ENCODE measurements around the gene SEMA4D.
A peak's percentile ranks its signal among the peaks of the same experiment; 100 is the strongest.

The SEMA4D gene

GRCh38 chr9:89436963-89437625, 60.8 kb downstream of the SEMA4D start:
- no peak for TF ChIP-seq CTCF (IDR thresholded peaks at IDR 0.05; ENCODE audit: low read depth, low read length, missing control alignments)
- H3K4me3 ChIP-seq (replicated peaks; ENCODE audit: low read depth, low read length): no peak overlapping the region
- no peak for DNase-seq (ENCODE audit: extremely low read depth, low read depth)

DNA sequence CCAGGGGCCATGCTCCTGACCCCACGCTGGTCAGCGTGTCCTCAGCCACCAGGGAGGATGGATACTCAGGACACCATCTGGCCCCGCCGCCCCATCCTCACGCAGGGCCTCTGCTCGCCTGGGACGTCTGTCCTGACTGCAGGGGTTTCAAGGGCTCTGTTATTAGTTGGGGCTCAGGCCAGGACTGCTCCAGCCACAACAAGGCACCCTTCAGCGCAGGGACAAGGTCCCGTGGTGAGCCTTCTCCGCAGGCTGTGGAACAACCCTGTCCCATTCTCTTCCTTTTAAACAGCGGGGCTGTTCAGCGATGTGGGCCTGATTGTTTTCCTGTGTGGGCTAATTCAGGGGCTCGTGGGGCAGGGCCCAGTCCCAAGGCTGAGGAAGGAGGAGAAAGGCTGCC, 61.6 kb downstream of the SEMA4D start:
- no peak for TF ChIP-seq CTCF (IDR thresholded peaks at IDR 0.05; ENCODE audit: low read depth, low read length, missing control alignments)
- no peak overlapping the region for H3K4me3 ChIP-seq (replicated peaks; ENCODE audit: low read depth, low read length)
- DNase-seq (ENCODE audit: extremely low read depth, low read depth): no peak

GRCh38 chr9:89435071-89435823, 62.7 kb downstream of the SEMA4D start:
- no peak for DNase-seq (ENCODE audit: extremely low read depth, low read depth)
- no peak for TF ChIP-seq CTCF (IDR thresholded peaks at IDR 0.05; ENCODE audit: low read depth, low read length, missing control alignments)
- no peak overlapping the region for H3K4me3 ChIP-seq (replicated peaks; ENCODE audit: low read depth, low read length)

DNA sequence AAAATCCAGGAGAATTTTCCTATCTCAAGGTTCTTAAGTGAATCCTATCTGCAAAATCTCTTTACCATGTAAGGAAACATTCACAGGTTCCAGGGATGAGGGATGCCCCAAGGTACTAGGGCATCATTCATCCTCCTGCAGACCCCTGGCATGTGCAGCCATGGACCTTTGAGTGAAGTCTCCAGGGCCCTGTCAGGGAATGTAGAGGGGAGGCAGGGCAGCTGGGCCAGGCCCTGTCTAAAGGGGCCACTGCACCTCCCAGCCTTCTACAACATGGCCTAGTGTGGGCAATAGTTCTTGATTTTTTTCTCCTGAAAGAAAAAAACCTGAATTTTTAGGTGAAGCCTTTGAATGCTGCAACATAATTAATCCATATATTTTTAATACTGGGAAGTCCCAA, 63.3 kb downstream of the SEMA4D start:
- no peak for DNase-seq (ENCODE audit: extremely low read depth, low read depth)
- H3K4me3 ChIP-seq (replicated peaks; ENCODE audit: low read depth, low read length): no peak overlapping the region
- TF ChIP-seq CTCF (IDR thresholded peaks at IDR 0.05; ENCODE audit: low read depth, low read length, missing control alignments): no peak

- TF ChIP-seq CTCF (IDR thresholded peaks at IDR 0.05; ENCODE audit: low read depth, low read length, missing control alignments): no peak
- DNase-seq (ENCODE audit: extremely low read depth, low read depth): peak; percentile 75
These were observed 64.1 kb downstream of the SEMA4D start for GRCh38 chr9:89433826-89434225.

GRCh38 chr9:89432986-89433530, 64.9 kb downstream of the SEMA4D start:
- DNase-seq (ENCODE audit: extremely low read depth, low read depth): no peak
- TF ChIP-seq CTCF (IDR thresholded peaks at IDR 0.05; ENCODE audit: low read depth, low read length, missing control alignments): no peak
- H3K4me3 ChIP-seq (replicated peaks; ENCODE audit: low read depth, low read length): no peak overlapping the region

More at GRCh38 chr9:89433826-89434225, 64.1 kb downstream of the SEMA4D start:
- H3K4me3 ChIP-seq (replicated peaks; ENCODE audit: low read depth, low read length): no peak overlapping the region
